Endothelial cell of umbilical vein (primary cell): Measurements from ENCODE around the gene DAB1. TPM values are rescaled to one million over a fixed set of nuclear protein-coding genes. Genes with fewer than 3 reads are reported as not detected.

Experiments used
- BruUV-seq: library from RNA; stranded (reverse); fragments of 400-500 nt; replicated peaks from 2 replicates; lab custom pipeline; 2021; lab: Mats Ljungman, UMichigan
- CTCF ChIA-PET: fragments of 300-600, 350-600 bp; sonication (Branson Sonifier 250); formaldehyde crosslinking; loops from one replicate; lab custom pipeline; 2021; ENCODE audit warnings: antibody characterized with exemption, inconsistent platforms; lab: Charles Lee
- POLR2A ChIA-PET: fragments of 300-600, 350-600 bp; sonication (Branson Sonifier 250); formaldehyde crosslinking; loops from one replicate; lab custom pipeline; 2021; ENCODE audit warnings: antibody characterized with exemption, inconsistent platforms; lab: Charles Lee
- DNase-seq: peaks from one replicate; pipeline ENCODE4 v3.0.0-alpha.2; 2011; ENCODE audit warnings: low read depth, low spot score
- FAIRE-seq: peaks from 2 replicates; lab custom pipeline; 2011; peaks lifted over from hg19 to GRCh38; lab: Jason Lieb, UNC
- H2AFZ ChIP-seq: 2 replicates; pipeline ENCODE4 v1.6.0; 2012; ENCODE audit warnings: low read depth, low read length, control low read depth, inconsistent platforms
- H3K27ac ChIP-seq: 2 replicates; pipeline ENCODE4 v1.5.1; 2011; ENCODE audit warnings: low read depth, mild to moderate bottlenecking, control low read depth, low read length, moderate library complexity; ENCODE audit not compliant: insufficient read depth
- H3K27me3 ChIP-seq, 2 experiments: 2 replicates each; pipeline versions ENCODE4 v1.6.0 to v1.6.1; 2011; ENCODE audit warnings: low read length in 2 of 2, mixed read lengths in 1 of 2; ENCODE audit not compliant: control insufficient read depth in 2 of 2, insufficient read depth in 2 of 2
- H3K36me3 ChIP-seq, 2 experiments: 2 replicates in 1 of 2; 3 replicates in 1 of 2; pipeline ENCODE4 v1.5.1; 2011; ENCODE audit warnings: low read length in 2 of 2, mild to moderate bottlenecking in 1 of 2, moderate library complexity in 1 of 2; ENCODE audit not compliant: control insufficient read depth in 2 of 2, insufficient read depth in 2 of 2; ENCODE audit errors: extremely low read depth in 1 of 2
- H3K4me1 ChIP-seq: 3 replicates; pipeline ENCODE4 v1.5.1; 2011; ENCODE audit warnings: mild to moderate bottlenecking, low read length; ENCODE audit not compliant: control insufficient read depth, insufficient read depth; ENCODE audit errors: extremely low read depth
- H3K4me2 ChIP-seq: 2 replicates; pipeline ENCODE4 v1.6.1; 2011; ENCODE audit warnings: low read length, control low read depth, mixed read lengths; ENCODE audit not compliant: insufficient read depth
- H3K4me3 ChIP-seq, 3 experiments: fragments of 200-600 bp in 1 of 3; sonication (generic), shearing (Covaris generic) in 1 of 3; replicated peaks in 1 of 3; 2 replicates each; pipeline ENCODE4 v1.5.1; 2011 to 2016; ENCODE audit warnings: control low read depth in 3 of 3, low read length in 3 of 3, mild to moderate bottlenecking in 2 of 3, inconsistent platforms in 1 of 3, low read depth in 1 of 3, moderate library complexity in 1 of 3; ENCODE audit not compliant: insufficient read depth in 1 of 3
- H3K79me2 ChIP-seq: 2 replicates; pipeline ENCODE4 v1.6.0; 2012; ENCODE audit warnings: low read length, inconsistent platforms; ENCODE audit not compliant: control insufficient read depth, insufficient read depth
- H3K9ac ChIP-seq: replicated peaks from 2 replicates; pipeline ENCODE3; 2011; ENCODE audit warnings: low read length, control low read depth; ENCODE audit not compliant: insufficient read depth; ENCODE audit errors: extremely low read depth
- H3K9me1 ChIP-seq: replicated peaks from 3 replicates; pipeline ENCODE4 v1.6.0; 2011; ENCODE audit warnings: mild to moderate bottlenecking, low read length; ENCODE audit not compliant: control insufficient read depth, insufficient read depth; ENCODE audit errors: extremely low read depth
- H3K9me3 ChIP-seq: replicated peaks from 2 replicates; pipeline ENCODE4 v1.5.1; 2012; ENCODE audit warnings: low read length, inconsistent platforms; ENCODE audit not compliant: control insufficient read depth, insufficient read depth
- H4K20me1 ChIP-seq: replicated peaks from 2 replicates; pipeline ENCODE3; 2011; ENCODE audit warnings: mild to moderate bottlenecking, low read length; ENCODE audit not compliant: control insufficient read depth, insufficient read depth; ENCODE audit errors: extremely low read depth
- CTCF ChIP-seq, 2 donors: IDR thresholded peaks; 1 replicate in 1 of 2; 2 replicates in 1 of 2; pipeline ENCODE4 v1.5.1; 2011; ENCODE audit warnings: low read length in 2 of 2, mild to moderate bottlenecking in 2 of 2, moderate library complexity in 2 of 2, control low read depth in 1 of 2, inconsistent platforms in 1 of 2, low read depth in 1 of 2; ENCODE audit not compliant: insufficient read depth in 1 of 2; ENCODE audit errors: extremely low read depth in 1 of 2
- FOS ChIP-seq: IDR thresholded peaks from 2 replicates; pipeline ENCODE4 v1.6.1; 2011; ENCODE audit warnings: mild to moderate bottlenecking, low read length, moderate library complexity, borderline replicate concordance; ENCODE audit not compliant: insufficient read depth
- JUN ChIP-seq: IDR thresholded peaks from 2 replicates; pipeline ENCODE4 v1.6.1; 2011; ENCODE audit warnings: borderline replicate concordance, low read depth; ENCODE audit not compliant: insufficient read length, insufficient read depth
- MAX ChIP-seq: IDR thresholded peaks from 2 replicates; pipeline ENCODE4 v1.6.1; 2011; ENCODE audit not compliant: insufficient read depth, insufficient read length
- MYC ChIP-seq: IDR thresholded peaks from one replicate; pipeline ENCODE4 v1.6.1; 2011; ENCODE audit warnings: mild to moderate bottlenecking, low read depth, low read length
- POLR2A ChIP-seq: IDR thresholded peaks from 2 replicates; pipeline ENCODE4 v1.6.1; 2012; ENCODE audit warnings: low read depth, mild to moderate bottlenecking, control low read depth, low read length
- POLR2AphosphoS5 ChIP-seq: IDR thresholded peaks from 2 replicates; pipeline ENCODE4 v1.6.1; 2012; ENCODE audit warnings: low read depth, mild to moderate bottlenecking, control low read depth, low read length, moderate library complexity; ENCODE audit not compliant: insufficient read depth
- dilution Hi-C: fragments of 300-500 bp; cut with MboI; formaldehyde crosslinking; loops from one replicate; pipeline ENCODE4 v1.15.0; 2019; ENCODE audit warnings: low sequenced_read_pairs; ENCODE audit not compliant: extremely low pct_ligation_motif_present
- intact Hi-C: fragments of 100-400 bp; cut with micrococcal nuclease; formaldehyde crosslinking; loops from one replicate; pipeline ENCODE4 v1.10.0; 2022
- polyA plus RNA-seq, 4 experiments: library from polyadenylated mRNA; depleted of rRNA in 3 of 4; stranded (reverse) in 3 of 4; unstranded in 1 of 4; fragments of >200 nt; gene quantifications; 2 replicates each; pipeline versions ENCODE4 v1.2.1 to v1.2.3, GENCODE V29; 2011 to 2012; ENCODE audit warnings: missing spikeins in 1 of 4
- total RNA-seq: library from RNA; stranded (reverse); gene quantifications from 2 replicates; pipeline ENCODE4 v1.2.3, GENCODE V29; 2021

The DAB1 gene
- total and polyA plus RNA-seq, 2 donors (not counting 3 experiments of a cell fraction or from before 2014, with no cell fraction given): not detected

GRCh38 chr1:57384901-57385300 lies 39.0 kb downstream of the DAB1 start:
- no peaks in the 10 kb centered on the region for H3K9me1 ChIP-seq
- CTCF ChIA-PET: no interaction called here
- intact Hi-C loops: no loop called here
- BruUV-seq: no TSS peak
- H3K4me3 ChIP-seq: no peak overlapping the region
- no peak overlapping the region for H3K4me2 ChIP-seq
- DNase-seq (no peak), FAIRE-seq (no peak)
- no peak overlapping the region for H2AFZ ChIP-seq
- no peaks in the 10 kb centered on the region for H3K9me3 ChIP-seq
- no peak overlapping the region for H3K27ac ChIP-seq
- no peaks in the 10 kb centered on the region for H3K4me1 ChIP-seq
- no peaks in the 10 kb centered on the region for H3K36me3 ChIP-seq
- no peaks in the 10 kb centered on the region for H3K79me2 ChIP-seq
- no peak for TF ChIP-seq MAX
- no peak for TF ChIP-seq FOS
- TF ChIP-seq POLR2A: no peak
- no peak for TF ChIP-seq CTCF (IDR thresholded peaks at IDR 0.05; ENCODE audit: extremely low read depth in 1 of 2, insufficient read depth in 1 of 2, low read depth in 1 of 2, low read length in 2 of 2)
- no peak for TF ChIP-seq POLR2AphosphoS5
- TF ChIP-seq MYC: no peak
- TF ChIP-seq JUN: no peak
- H3K27me3 ChIP-seq: no peaks in the 10 kb centered on the region
- H4K20me1 ChIP-seq: no peaks in the 10 kb centered on the region
- dilution Hi-C loops: no loop called here
- H3K9ac ChIP-seq: no peak overlapping the region
- POLR2A ChIA-PET: no interaction called here
